Activated CD4-positive, CD25-positive, alpha-beta regulatory T cell treated with anti-CD3 and anti-CD28 coated beads, Interleukin-2, amount 50 U/mL, for 16 hours (primary cell): ENCODE data around the gene XYLB.

Source experiments
- DNase-seq: peaks from one replicate; pipeline ENCODE4 v3.0.0-alpha.2; 2020; ENCODE audit warnings: low read depth, low spot score

XYLB gene

GRCh38 chr3:38364721-38365400 lies 18.3 kb downstream of the XYLB start:
- no peak for DNase-seq

GRCh38 chr3:38365469-38366062 lies 19.0 kb downstream of the XYLB start:
- no peak for DNase-seq

- DNase-seq: no peak
Observed at GRCh38 chr3:38366082-38366481, 19.5 kb downstream of the XYLB start.

GRCh38 chr3:38367779-38368178 lies 21.2 kb downstream of the XYLB start:
- no peak for DNase-seq

- DNase-seq: no peak
Observed at GRCh38 chr3:38368238-38368637, 21.7 kb downstream of the XYLB start.

GRCh38 chr3:38369186-38369585 lies 22.6 kb downstream of the XYLB start:
- DNase-seq: no peak

- no peak for DNase-seq
Observed at GRCh38 chr3:38370149-38370548, 23.6 kb downstream of the XYLB start.

GRCh38 chr3:38370861-38371260 lies 24.3 kb downstream of the XYLB start:
- DNase-seq: no peak

- no peak for DNase-seq
Observed at GRCh38 chr3:38371541-38372213, 25.1 kb downstream of the XYLB start.

GRCh38 chr3:38372214-38372601 lies 25.6 kb downstream of the XYLB start:
- DNase-seq: no peak

- no peak for DNase-seq
Observed at GRCh38 chr3:38374221-38374620, 27.6 kb downstream of the XYLB start.

- no peak for DNase-seq
Observed at GRCh38 chr3:38375072-38375471, 28.5 kb downstream of the XYLB start.

- DNase-seq: no peak
Observed at GRCh38 chr3:38375488-38376097, 29.0 kb downstream of the XYLB start.

- no peak for DNase-seq
Observed at GRCh38 chr3:38376098-38376816, 29.7 kb downstream of the XYLB start.

- DNase-seq: no peak
Observed at GRCh38 chr3:38379201-38379770, 32.7 kb downstream of the XYLB start.

- no peak for DNase-seq
Observed at GRCh38 chr3:38382506-38383080, 36.0 kb downstream of the XYLB start.

GRCh38 chr3:38383156-38383875 lies 36.7 kb downstream of the XYLB start:
- DNase-seq: no peak

GRCh38 chr3:38386992-38387750 lies 40.6 kb downstream of the XYLB start:
- DNase-seq: no peak

GRCh38 chr3:38387862-38388261 lies 41.3 kb downstream of the XYLB start:
- no peak for DNase-seq

GRCh38 chr3:38392604-38393163 lies 46.1 kb downstream of the XYLB start:
- no peak for DNase-seq
